H1 (cell line): Measurements from ENCODE around the gene CTTNBP2NL. TPM values are rescaled to one million over a fixed set of nuclear protein-coding genes. Genes with fewer than 3 reads are reported as not detected.

Experiments
- CTCF ChIA-PET: fragments of 300-600 bp; sonication (Branson Sonifier 250); formaldehyde crosslinking; loops from one replicate; lab custom pipeline; 2021; ENCODE audit not compliant: partially characterized antibody; lab: Charles Lee
- POLR2A ChIA-PET: fragments of 300-600 bp; sonication (Branson Sonifier 250); formaldehyde crosslinking; loops from one replicate; lab custom pipeline; 2021; ENCODE audit warnings: inconsistent platforms; ENCODE audit not compliant: partially characterized antibody; lab: Charles Lee
- DNase-seq, 2 experiments: peaks; one replicate each; pipeline versions ENCODE4 v3.0.0 to v3.0.0-alpha.2; 2010 to 2022; ENCODE audit warnings: low spot score in 2 of 2, low read depth in 1 of 2, mixed read lengths in 1 of 2
- FAIRE-seq: peaks from 2 replicates; lab custom pipeline; 2011; peaks lifted over from hg19 to GRCh38; lab: Jason Lieb, UNC
- H2AFZ ChIP-seq: 2 replicates; pipeline ENCODE4 v1.8.1; 2012; ENCODE audit warnings: low read length, inconsistent platforms
- H2AK5ac ChIP-seq: 2 replicates; pipeline ENCODE4 v1.6.1; 2013; ENCODE audit warnings: low read depth, low read length
- H2BK120ac ChIP-seq: replicated peaks from 2 replicates; pipeline ENCODE3; 2013; ENCODE audit warnings: low read depth, low read length, inconsistent platforms
- H2BK12ac ChIP-seq: 2 replicates; pipeline ENCODE4 v1.6.1; 2013; ENCODE audit warnings: low read depth, low read length
- H2BK15ac ChIP-seq: 2 replicates; pipeline ENCODE4 v1.6.1; 2013; ENCODE audit warnings: low read length
- H2BK20ac ChIP-seq: 2 replicates; pipeline ENCODE4 v1.6.1; 2013; ENCODE audit warnings: low read length
- H2BK5ac ChIP-seq: 2 replicates; pipeline ENCODE4 v1.6.1; 2013; ENCODE audit warnings: low read depth, low read length
- H3K14ac ChIP-seq: 2 replicates; pipeline ENCODE4 v1.6.1; 2013; ENCODE audit warnings: inconsistent platforms; ENCODE audit not compliant: insufficient read length
- H3K18ac ChIP-seq: 2 replicates; pipeline ENCODE4 v1.6.1; 2013; ENCODE audit warnings: low read length; ENCODE audit errors: extremely low read depth
- H3K23ac ChIP-seq: 2 replicates; pipeline ENCODE4 v1.6.1; 2013; ENCODE audit warnings: inconsistent platforms; ENCODE audit not compliant: insufficient read length
- H3K23me2 ChIP-seq: 2 replicates; pipeline ENCODE4 v1.6.1; 2013; ENCODE audit warnings: low read depth, low read length
- H3K27ac ChIP-seq: 2 replicates; pipeline ENCODE4 v1.6.1; 2011; ENCODE audit warnings: low read depth, low read length, inconsistent platforms
- H3K27me3 ChIP-seq, 4 experiments: replicated peaks in 1 of 4; 1 replicate in 1 of 4; 2 replicates in 3 of 4; pipeline versions ENCODE4 v1.6.1 to v1.8.1; 2011 to 2013; ENCODE audit warnings: low read length in 3 of 4, mild to moderate bottlenecking in 3 of 4, inconsistent platforms in 2 of 4, mixed read lengths in 2 of 4, moderate library complexity in 1 of 4; ENCODE audit not compliant: control insufficient read depth in 3 of 4, insufficient read depth in 3 of 4; ENCODE audit errors: extremely low read depth in 1 of 4
- H3K36me3 ChIP-seq, 4 experiments: 2 replicates each; pipeline versions ENCODE4 v1.6.1 to v1.8.1; 2011 to 2013; ENCODE audit warnings: mild to moderate bottlenecking in 4 of 4, low read length in 3 of 4, moderate library complexity in 2 of 4, control low read depth in 1 of 4, inconsistent platforms in 1 of 4; ENCODE audit not compliant: insufficient read depth in 4 of 4, control insufficient read depth in 2 of 4
- H3K4ac ChIP-seq: replicated peaks from 2 replicates; pipeline ENCODE3; 2013; ENCODE audit warnings: low read length, low read depth, mixed read lengths, inconsistent platforms; ENCODE audit not compliant: insufficient read length
- H3K4me1 ChIP-seq, 4 experiments: replicated peaks in 1 of 4; 1 replicate in 1 of 4; 2 replicates in 3 of 4; pipeline versions ENCODE4 v1.6.1 to v1.8.1; 2011 to 2013; ENCODE audit warnings: low read length in 3 of 4, inconsistent platforms in 2 of 4, mixed read lengths in 1 of 4; ENCODE audit not compliant: insufficient read depth in 4 of 4, control insufficient read depth in 3 of 4
- H3K4me2 ChIP-seq, 2 experiments: 2 replicates each; pipeline versions ENCODE4 v1.6.1 to v1.8.1; 2011 to 2013; ENCODE audit warnings: low read depth in 2 of 2, low read length in 2 of 2, control low read depth in 1 of 2, inconsistent platforms in 1 of 2, mild to moderate bottlenecking in 1 of 2; ENCODE audit not compliant: insufficient read depth in 1 of 2
- H3K4me3 ChIP-seq, 4 experiments: fragments of 200-600, 300-600 bp in 1 of 4; sonication (generic), shearing (Covaris generic), sonication (Bioruptor Twin) in 1 of 4; 2 replicates each; pipeline versions ENCODE4 v1.5.1 to v1.8.1; 2011 to 2016; ENCODE audit warnings: low read length in 4 of 4, low read depth in 3 of 4, control low read depth in 2 of 4, inconsistent platforms in 2 of 4, mild to moderate bottlenecking in 2 of 4, mixed read lengths in 1 of 4, moderate library complexity in 1 of 4; ENCODE audit not compliant: insufficient read depth in 2 of 4; ENCODE audit errors: extremely low read depth in 1 of 4
- H3K56ac ChIP-seq: replicated peaks from 2 replicates; pipeline ENCODE3; 2013; ENCODE audit warnings: low read depth, mild to moderate bottlenecking, mixed read lengths, low read length, inconsistent platforms; ENCODE audit not compliant: insufficient read length
- H3K79me1 ChIP-seq: 2 replicates; pipeline ENCODE4 v1.6.1; 2013; ENCODE audit warnings: low read depth, low read length, control low read depth
- H3K79me2 ChIP-seq, 2 experiments: 2 replicates each; pipeline versions ENCODE4 v1.6.1 to v1.8.1; 2012 to 2013; ENCODE audit warnings: low read length in 2 of 2, mild to moderate bottlenecking in 2 of 2, inconsistent platforms in 1 of 2; ENCODE audit not compliant: insufficient read depth in 2 of 2, control insufficient read depth in 1 of 2
- H3K9ac ChIP-seq, 4 experiments: replicated peaks in 1 of 4; 1 replicate in 1 of 4; 2 replicates in 3 of 4; pipeline versions ENCODE4 v1.6.1 to v1.8.1; 2011 to 2013; ENCODE audit warnings: low read depth in 3 of 4, low read length in 3 of 4, control low read depth in 2 of 4, mild to moderate bottlenecking in 2 of 4, moderate library complexity in 2 of 4, inconsistent platforms in 1 of 4; ENCODE audit errors: extremely low read depth in 1 of 4
- H3K9me3 ChIP-seq, 2 experiments: 2 replicates each; pipeline versions ENCODE4 v1.6.1 to v1.8.1; 2012 to 2013; ENCODE audit warnings: mild to moderate bottlenecking in 2 of 2, moderate library complexity in 2 of 2, control low read depth in 1 of 2, inconsistent platforms in 1 of 2, low read depth in 1 of 2, low read length in 1 of 2, mixed read lengths in 1 of 2; ENCODE audit not compliant: insufficient read depth in 2 of 2
- H4K20me1 ChIP-seq, 2 experiments: replicated peaks in 1 of 2; 2 replicates each; pipeline versions ENCODE3 to v1.8.1; 2011 to 2013; ENCODE audit warnings: inconsistent platforms in 2 of 2, low read length in 2 of 2, mild to moderate bottlenecking in 1 of 2; ENCODE audit not compliant: insufficient read depth in 2 of 2, control insufficient read depth in 1 of 2
- H4K5ac ChIP-seq: 2 replicates; pipeline ENCODE4 v1.6.1; 2013; ENCODE audit warnings: low read length, low read depth, mixed read lengths, inconsistent platforms; ENCODE audit not compliant: insufficient read length
- H4K8ac ChIP-seq: 2 replicates; pipeline ENCODE4 v1.8.0; 2013; ENCODE audit warnings: mild to moderate bottlenecking, moderate library complexity, low read length, inconsistent platforms; ENCODE audit not compliant: insufficient read depth; ENCODE audit errors: extremely low read depth
- H4K91ac ChIP-seq: replicated peaks from 2 replicates; pipeline ENCODE3; 2013; ENCODE audit warnings: low read length, mixed read lengths, inconsistent platforms; ENCODE audit not compliant: insufficient read length
- ASH2L ChIP-seq: fragments of 200-600, 300-600 bp; sonication (generic); IDR thresholded peaks from one replicate; pipeline ENCODE4 v1.7.1; 2017; ENCODE audit warnings: low read length
- CHD2 ChIP-seq: IDR thresholded peaks from 2 replicates; pipeline ENCODE4 v1.6.1; 2012; ENCODE audit warnings: low read length, improper control_type of control experiment
- E2F6 ChIP-seq: IDR thresholded peaks from 2 replicates; pipeline ENCODE4 v1.6.1; 2012; ENCODE audit warnings: inconsistent platforms
- JUND ChIP-seq: IDR thresholded peaks from 2 replicates; pipeline ENCODE4 v1.6.1; 2011; ENCODE audit warnings: mild to moderate bottlenecking, improper control_type of control experiment, low read length
- RXRA ChIP-seq: IDR thresholded peaks from 2 replicates; pipeline ENCODE4 v1.6.1; 2011; ENCODE audit warnings: low read depth, mild to moderate bottlenecking, low read length, moderate library complexity; ENCODE audit not compliant: insufficient read depth
- SP2 ChIP-seq: IDR thresholded peaks from 2 replicates; pipeline ENCODE4 v1.6.1; 2012; ENCODE audit warnings: mild to moderate bottlenecking, low read length, inconsistent platforms
- TCF12 ChIP-seq: IDR thresholded peaks from 2 replicates; pipeline ENCODE4 v1.6.1; 2011; ENCODE audit warnings: low read depth, mild to moderate bottlenecking, low read length
- USF2 ChIP-seq: IDR thresholded peaks from 2 replicates; pipeline ENCODE4 v1.6.1; 2011; ENCODE audit warnings: low read length, improper control_type of control experiment
- ZNF274 ChIP-seq: IDR thresholded peaks from 2 replicates; pipeline ENCODE4 v1.7.0; 2012; ENCODE audit warnings: low read length, borderline replicate concordance; ENCODE audit errors: extremely low read depth
- WGBS, 2 experiments: shearing (Covaris generic) in 1 of 2; methylation state at CpG; one replicate each; pipeline versions ENCODE4 v1.1.6 to v1.1.7; 2013 to 2015; ENCODE audit warnings: low lambda C conversion rate in 2 of 2, mixed read lengths in 2 of 2, inconsistent platforms in 1 of 2, low coverage in 1 of 2, missing lambda C conversion rate in 1 of 2; ENCODE audit not compliant: insufficient replicate concordance in 2 of 2, insufficient coverage in 1 of 2, insufficient read length in 1 of 2; ENCODE audit errors: extremely low coverage in 1 of 2, missing lambda C conversion rate in 1 of 2; 5-methylcytosine and 5-hydroxymethylcytosine counted together
- polyA plus RNA-seq, 7 experiments: library from polyadenylated mRNA; depleted of rRNA in 3 of 7; stranded (reverse) in 5 of 7; unstranded in 2 of 7; fragments of >200 nt in 5 of 7; fragments of 200-250 nt in 2 of 7; gene quantifications; 1 replicate in 5 of 7; 2 replicates in 1 of 7; 4 replicates in 1 of 7; pipeline versions ENCODE4 v1.2.1 to v1.2.3, GENCODE V29; 2011 to 2013; ENCODE audit warnings: missing spikeins in 2 of 7, mixed read lengths in 2 of 7
- total RNA-seq: library from RNA; stranded (reverse); fragmentation: NEBNext Ultra II Directional; extraction: Animal tissue kit (Norgen Biotek cat#: 25700); gene quantifications from 2 replicates; pipeline ENCODE4 v1.2.1, GENCODE V29; 2021

The CTTNBP2NL gene
- total and polyA plus RNA-seq, 2 of the 8 experiments (the other 6 are each of a cell fraction or from before 2014, with no cell fraction given), result 6.4 to 35.1 TPM

- Histone ChIP-seq H3K79me2 (no peaks in the 10 kb centered on the region), H2AK5ac (no peak overlapping the region), H4K5ac (no peak overlapping the region), H3K4ac (no peak overlapping the region), H4K20me1 (no peaks in the 10 kb centered on the region), H2BK12ac (no peak overlapping the region), H3K27me3 (no peaks in the 10 kb centered on the region), H2AFZ (no peak overlapping the region), H3K4me3 (no peak overlapping the region), H3K79me1 (no peaks in the 10 kb centered on the region), H3K9me3 (no peaks in the 10 kb centered on the region), H3K56ac (no peak overlapping the region), H4K91ac (no peak overlapping the region), H3K23me2 (no peaks in the 10 kb centered on the region), H3K14ac (no peak overlapping the region), H3K36me3 (no peaks in the 10 kb centered on the region), H4K8ac (no peak overlapping the region), H3K18ac (no peak overlapping the region), H2BK15ac (no peak overlapping the region), H3K4me2 (no peak overlapping the region), H3K4me1 (no peaks in the 10 kb centered on the region), H2BK5ac (no peak overlapping the region), H2BK20ac (no peak overlapping the region), H3K27ac (no peak overlapping the region), H3K9ac (no peak overlapping the region), H3K23ac (no peak overlapping the region), H2BK120ac (no peak overlapping the region)
- no peak for DNase-seq
- TF ChIP-seq TCF12 (no peak), E2F6 (no peak), ZNF274 (no peak), ASH2L (no peak), JUND (no peak), SP2 (no peak), USF2 (no peak), RXRA (no peak), CHD2 (no peak)
- no peak for FAIRE-seq
- POLR2A ChIA-PET, result no interaction called here
- CTCF ChIA-PET, result interaction anchor here (0.8 to 8.4 kb wide), 10 partner anchors 9 to 583 kb away, joined by 3 to 89 read pairs (median 4); no protein-coding TSS in a partner anchor
- WGBS, 2 experiments, result 86% methylated on average over 3 of the region's 3 CpGs; no CpG with 5 or more reads in 1 of the 2 experiments
These were observed 24.2 kb upstream of the CTTNBP2NL start for GRCh38 chr1:112371775-112372174.
